ENCODE results near the gene TINCR.

GRCh38 chr19:5588906-5589676 is 21.3 kb upstream of the TINCR start:
- TF ChIP-seq, protein P1, sequence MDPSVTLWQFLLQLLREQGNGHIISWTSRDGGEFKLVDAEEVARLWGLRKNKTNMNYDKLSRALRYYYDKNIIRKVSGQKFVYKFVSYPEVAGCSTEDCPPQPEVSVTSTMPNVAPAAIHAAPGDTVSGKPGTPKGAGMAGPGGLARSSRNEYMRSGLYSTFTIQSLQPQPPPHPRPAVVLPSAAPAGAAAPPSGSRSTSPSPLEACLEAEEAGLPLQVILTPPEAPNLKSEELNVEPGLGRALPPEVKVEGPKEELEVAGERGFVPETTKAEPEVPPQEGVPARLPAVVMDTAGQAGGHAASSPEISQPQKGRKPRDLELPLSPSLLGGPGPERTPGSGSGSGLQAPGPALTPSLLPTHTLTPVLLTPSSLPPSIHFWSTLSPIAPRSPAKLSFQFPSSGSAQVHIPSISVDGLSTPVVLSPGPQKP (IDR thresholded peaks at IDR 0.05; ENCODE audit: low read depth, low read length), result no peak
- no peak for TF ChIP-seq POLR2A (IDR thresholded peaks at IDR 0.05; ENCODE audit: low read length)
- TF ChIP-seq TP53 (CRISPR knock-in tag; IDR thresholded peaks at IDR 0.05), result no peak
- no peak for TF ChIP-seq CTCF (IDR thresholded peaks at IDR 0.05)
- TF ChIP-seq RFX5 (IDR thresholded peaks at IDR 0.05), result no peak
- TF ChIP-seq JUNB (IDR thresholded peaks at IDR 0.05), result no peak
- TF ChIP-seq REST (IDR thresholded peaks at IDR 0.05), result no peak
- TF ChIP-seq JUN (IDR thresholded peaks at IDR 0.05), result no peak
- no peak for TF ChIP-seq CEBPB (IDR thresholded peaks at IDR 0.05)
- no peak for TF ChIP-seq MAZ (IDR thresholded peaks at IDR 0.05; ENCODE audit: borderline replicate concordance, low read depth, low read length)
- TF ChIP-seq SMC3 (IDR thresholded peaks at IDR 0.05), result no peak
- TF ChIP-seq CHD2 (IDR thresholded peaks at IDR 0.05; ENCODE audit: low read length, partially characterized antibody), result no peak
- no peak for TF ChIP-seq KDM1A (IDR thresholded peaks at IDR 0.05; ENCODE audit: low read depth)
